Right ventricle myocardium inferior (tissue), 1 donor: ENCODE results near the gene CMTM3. TPM values are rescaled to one million over a fixed set of nuclear protein-coding genes. Genes with fewer than 3 reads are reported as not detected.
"Not testable (repeated sequence)": the region's sequence is repeated elsewhere in the genome, so short reads cannot be mapped to it uniquely, and the experiment has no call there.

Source experiments
- ATAC-seq: fragments of 200-7000 bp; cut with Tn5 transposase; one replicate; pipeline ENCODE4 v1.9.1; 2020; ENCODE audit warnings: mild to moderate bottlenecking, moderate library complexity
- DNase-seq: peaks from one replicate; pipeline ENCODE4 v3.0.0; 2021; ENCODE audit errors: missing footprints
- intact Hi-C: fragments of 100-400 bp; cut with DNase I; formaldehyde crosslinking; loops from one replicate; pipeline ENCODE4 v1.11.0; 2022
- long read RNA-seq: library from polyadenylated mRNA; unstranded; transcript quantifications from one replicate; pipeline ENCODE4 v2.0.0, GENCODE V29; 2021
- total RNA-seq: library from RNA; stranded (reverse); fragmentation: NEBNext Ultra II Directional; extraction: Animal tissue kit (Norgen Biotek cat#: 25700); gene quantifications from one replicate; pipeline ENCODE4 v1.2.1, GENCODE V29; 2021
- donor health status: DM: no; HTN: yes; CAD: no; lungs with severe emphysema.

CMTM3 gene
- 11.8 TPM for total RNA-seq
- long read RNA-seq, transcript CMTM3-214 (5 exons, 1,934 nt): major isoform, 8 of 9 reads
- long read RNA-seq, partial matches to known transcripts: 0 of 9 reads
- long read RNA-seq, other reads (novel, unspliced or antisense): 1 of 9 reads

DNA sequence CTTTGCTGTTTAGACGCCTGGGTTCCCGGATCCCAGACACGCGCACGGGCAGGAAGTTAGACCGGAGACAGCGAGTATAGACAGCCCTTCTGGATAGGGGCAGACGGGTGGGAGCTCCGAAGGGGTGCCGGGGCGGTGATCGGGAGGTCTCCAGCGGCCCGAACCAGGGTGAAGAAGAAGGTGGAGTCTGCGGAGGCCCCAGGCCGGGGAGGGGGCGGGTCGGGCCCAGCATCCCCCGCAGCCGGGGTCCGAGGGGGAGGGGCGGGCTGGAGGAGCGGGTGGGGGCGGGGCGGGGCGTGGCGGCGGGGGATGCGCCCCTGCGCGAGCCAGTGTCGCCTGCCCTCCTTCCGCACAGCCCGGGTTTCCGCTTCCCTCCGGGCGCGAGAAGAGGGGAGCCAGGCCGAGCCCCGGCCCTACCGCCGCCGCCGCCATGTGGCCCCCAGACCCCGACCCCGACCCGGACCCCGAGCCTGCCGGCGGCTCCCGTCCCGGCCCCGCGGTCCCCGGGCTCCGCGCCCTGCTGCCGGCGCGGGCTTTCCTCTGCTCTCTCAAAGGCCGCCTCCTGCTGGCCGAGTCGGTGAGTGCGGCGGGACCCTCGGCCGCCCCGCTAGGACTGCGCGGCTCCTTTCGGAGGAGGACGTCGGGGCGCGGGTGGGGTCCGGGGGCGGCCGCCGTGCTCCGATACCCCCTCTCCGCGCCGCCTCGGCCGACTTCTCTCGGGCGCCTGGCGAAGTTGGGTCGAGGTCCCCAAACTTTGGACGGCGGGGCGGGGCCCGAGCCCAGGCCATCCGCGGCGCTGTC, at the start of gene CMTM3:
Gene CMTM3, plus strand, starts transcription at position 329 of the 801 bp plus-strand sequence. Its CDS starts 102 bp downstream, at position 431.
- intact Hi-C loops: loop anchor here (2.0 to 5.0 kb wide), 4 partner anchors 52 to 263 kb away; partner anchors contain the start of gene CKLF
- ATAC-seq (peak; percentile 70), DNase-seq (peak; percentile 85)

DNA sequence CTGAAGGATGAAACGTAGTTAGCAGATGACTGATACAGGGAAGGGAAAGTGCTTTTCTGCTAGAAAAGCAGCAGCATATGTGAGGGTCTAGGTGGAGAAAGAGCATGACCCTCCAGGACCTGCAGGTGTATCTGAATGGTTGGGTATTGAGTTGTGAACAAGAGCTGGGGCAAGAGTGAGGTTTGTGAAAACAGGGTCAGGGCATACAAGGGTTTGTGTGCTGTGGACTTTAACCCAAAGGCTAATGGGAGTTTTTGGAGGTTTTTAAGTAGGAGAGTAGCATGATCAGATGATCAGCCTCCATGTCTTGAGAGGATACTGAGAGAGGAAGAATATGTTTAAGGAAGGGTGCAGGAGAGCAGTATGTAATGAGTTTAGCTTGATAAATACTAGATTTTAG, 44.4 kb upstream of the CMTM3 start:
- intact Hi-C loops: no loop called here

DNA sequence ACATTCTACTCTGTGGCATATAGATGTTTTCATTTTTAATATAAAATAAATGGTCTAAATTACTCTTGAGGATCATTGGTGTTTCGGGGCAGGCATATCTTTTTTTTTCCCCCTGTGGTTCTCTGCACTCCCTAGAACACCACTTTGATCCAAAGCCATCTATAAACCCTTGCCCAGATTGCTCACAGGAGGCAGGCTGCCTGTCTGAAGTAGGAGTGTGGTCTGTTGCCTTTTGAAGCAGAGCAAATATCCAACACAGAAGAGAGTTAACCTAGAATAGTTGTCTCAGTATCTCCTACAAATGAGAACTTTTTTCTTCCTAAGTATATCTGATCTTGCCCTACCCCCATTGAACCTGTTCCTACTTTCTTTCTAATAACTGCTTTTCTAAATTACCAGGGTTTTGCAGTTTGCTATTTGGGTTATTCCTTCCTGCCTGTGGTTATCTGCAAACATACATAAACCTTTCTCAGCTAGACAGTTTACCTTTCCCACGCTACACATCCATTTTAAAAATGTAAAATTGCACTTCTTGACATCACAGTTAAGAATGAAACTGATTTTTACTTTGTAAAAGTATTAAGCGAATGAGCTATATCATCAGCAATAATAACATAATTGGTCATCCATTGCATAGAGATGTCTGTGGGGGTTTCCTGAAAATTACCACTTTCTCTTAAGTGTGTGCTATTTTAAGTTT, 43.0 kb upstream of the CMTM3 start:
- ATAC-seq (no peak), DNase-seq (no peak)
- intact Hi-C loops: no loop called here

More for the DNA sequence above, 44.4 kb upstream of the CMTM3 start:
- no peak for ATAC-seq
- no peak for DNase-seq

DNA sequence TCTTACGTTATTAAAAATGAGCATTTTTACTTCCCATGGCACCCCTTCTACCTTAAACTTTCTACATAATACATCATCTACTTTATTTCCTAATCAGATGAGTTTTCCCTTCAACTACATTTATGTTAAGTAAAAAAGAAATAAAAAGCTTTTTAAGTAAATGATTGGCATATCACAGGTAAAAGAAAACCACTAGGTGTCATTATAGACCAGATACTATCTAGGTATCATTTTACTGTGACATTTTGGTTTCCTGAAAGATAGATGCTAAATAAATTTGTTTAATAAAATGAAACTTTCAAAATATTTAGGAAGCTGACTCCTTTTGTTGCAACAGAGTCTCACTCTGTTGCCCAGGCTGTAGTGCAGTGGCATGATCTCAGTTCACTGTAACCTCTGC, 42.1 kb upstream of the CMTM3 start:
- ATAC-seq: no peak
- intact Hi-C loops: no loop called here

DNA sequence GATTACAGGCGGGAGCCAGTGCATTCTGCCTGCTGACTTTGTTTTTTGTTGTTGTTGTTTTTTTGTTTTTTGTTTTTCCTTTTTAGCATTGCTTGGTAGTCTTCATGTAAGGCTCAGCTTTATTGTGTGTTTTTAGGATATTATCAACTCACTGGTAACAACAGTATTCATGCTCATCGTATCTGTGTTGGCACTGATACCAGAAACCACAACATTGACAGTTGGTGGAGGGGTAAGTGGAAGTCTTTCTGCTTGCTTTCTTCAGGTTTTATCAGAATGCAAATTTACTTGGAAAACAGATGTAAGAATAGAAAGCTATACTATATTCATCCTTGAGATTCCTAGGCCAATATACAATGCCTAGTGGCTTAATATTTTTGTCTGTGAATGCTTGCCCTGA, 41.5 kb upstream of the CMTM3 start:
- intact Hi-C loops: no loop called here
- no peak for ATAC-seq

More for the DNA sequence above, 42.1 kb upstream of the CMTM3 start:
- DNase-seq: no peak

DNA sequence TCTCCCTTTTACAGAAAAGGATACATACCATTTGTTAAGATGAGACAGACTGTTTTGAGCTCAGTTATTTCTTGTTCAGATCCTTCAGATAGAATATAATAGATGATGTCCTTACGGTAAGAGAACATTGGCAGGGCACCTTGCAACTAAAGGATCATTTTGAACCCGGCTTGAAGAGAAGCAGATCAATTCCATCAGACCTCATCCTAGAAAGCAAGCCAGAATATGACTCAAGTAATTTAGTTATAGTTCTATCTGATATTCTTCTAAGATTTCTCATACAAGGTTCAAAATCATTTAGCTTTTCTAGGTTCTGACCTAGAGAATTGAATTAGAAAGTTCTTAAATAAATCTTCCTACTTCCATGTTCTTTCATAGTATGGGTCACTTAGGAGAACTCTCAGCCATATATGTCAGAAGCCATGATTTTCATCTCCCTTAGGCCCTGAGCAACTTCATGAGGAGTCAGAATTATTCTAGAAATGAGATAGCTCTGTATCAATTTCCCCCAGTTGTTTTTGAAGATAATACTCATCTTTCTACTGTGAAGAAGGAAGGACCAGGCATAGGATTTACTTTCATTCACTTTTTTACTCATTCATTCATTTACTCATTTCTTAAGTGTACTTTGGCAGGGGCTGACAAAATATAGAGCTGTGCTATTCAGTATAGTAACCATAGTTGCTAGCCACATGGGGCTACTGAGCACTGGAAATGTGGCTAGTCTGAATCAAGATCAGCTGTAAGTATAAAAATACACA, 40.8 kb upstream of the CMTM3 start:
- ATAC-seq (no peak), DNase-seq (no peak)
- intact Hi-C loops: no loop called here

More for the DNA sequence above, 41.5 kb upstream of the CMTM3 start:
- DNase-seq: no peak

- DNase-seq (no peak), ATAC-seq (no peak)
- intact Hi-C loops: no loop called here
Measured at GRCh38 chr16:66566051-66566901, 38.2 kb upstream of the CMTM3 start, which contains the start of gene CMTM1. CMTM1 (plus strand) TSS chr16:66566439; CDS start chr16:66566514, 75 bp downstream.

DNA sequence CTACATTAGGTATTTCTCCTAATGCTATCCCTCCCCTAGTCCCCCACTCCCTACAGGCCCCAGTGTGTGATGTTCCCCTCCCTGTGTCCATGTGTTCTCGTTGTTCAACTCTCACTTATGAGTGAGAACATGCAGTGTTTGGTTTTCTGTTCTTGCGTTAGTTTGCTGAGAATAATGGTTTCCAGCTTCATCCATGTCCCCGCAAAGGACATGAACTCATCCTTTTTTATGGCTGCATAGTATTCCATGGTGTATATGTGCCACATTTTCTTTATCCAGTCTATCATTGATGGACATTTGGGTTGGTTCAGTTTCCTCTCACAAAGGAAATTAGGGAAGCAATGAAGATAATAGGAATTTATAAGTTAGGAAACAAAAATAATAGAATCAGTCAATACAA, 37.2 kb upstream of the CMTM3 start:
- intact Hi-C loops: not testable (repeated sequence)

DNA sequence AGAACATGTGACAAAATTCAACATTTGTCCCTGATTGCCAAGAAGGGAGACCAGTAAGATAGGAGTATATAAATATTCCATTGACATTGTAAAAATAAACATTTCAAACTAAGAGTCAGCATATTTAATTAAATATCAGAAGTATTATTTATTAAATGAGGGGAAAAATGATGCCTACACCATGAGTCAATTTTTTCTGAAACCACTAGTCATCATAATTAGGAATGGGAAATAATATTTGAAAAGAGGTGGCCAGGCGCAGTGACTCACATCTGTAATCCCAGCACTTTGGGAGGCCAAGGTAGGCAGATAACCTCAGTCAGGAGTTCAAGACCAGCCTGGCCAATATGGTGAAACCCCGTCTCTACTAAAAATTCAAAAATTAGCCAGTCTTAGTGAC, 36.1 kb upstream of the CMTM3 start:
- ATAC-seq (no peak), DNase-seq (no peak)
- intact Hi-C loops: no loop called here

More for the DNA sequence above, 37.2 kb upstream of the CMTM3 start:
- DNase-seq, ATAC-seq: not testable (repeated sequence)

DNA sequence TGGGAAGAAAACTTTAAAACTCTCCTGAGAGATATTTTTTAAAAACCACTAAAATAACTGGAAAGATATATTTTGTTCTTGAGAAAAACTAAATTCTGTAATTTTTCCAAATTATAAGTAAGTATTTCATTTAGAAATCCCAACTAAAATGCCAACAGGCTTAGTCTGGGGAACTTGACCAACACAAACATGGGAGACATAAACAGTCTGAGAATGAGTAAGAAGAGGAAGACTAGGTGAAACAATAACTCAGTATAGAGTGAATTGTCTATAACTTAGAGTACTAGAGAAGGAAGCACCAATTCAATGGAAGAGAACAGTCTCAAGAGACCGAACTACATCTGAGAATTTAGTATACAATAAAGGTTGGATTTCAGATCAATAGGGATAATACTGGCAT, 35.4 kb upstream of the CMTM3 start:
- DNase-seq (no peak), ATAC-seq (no peak)
- intact Hi-C loops: no loop called here

DNA sequence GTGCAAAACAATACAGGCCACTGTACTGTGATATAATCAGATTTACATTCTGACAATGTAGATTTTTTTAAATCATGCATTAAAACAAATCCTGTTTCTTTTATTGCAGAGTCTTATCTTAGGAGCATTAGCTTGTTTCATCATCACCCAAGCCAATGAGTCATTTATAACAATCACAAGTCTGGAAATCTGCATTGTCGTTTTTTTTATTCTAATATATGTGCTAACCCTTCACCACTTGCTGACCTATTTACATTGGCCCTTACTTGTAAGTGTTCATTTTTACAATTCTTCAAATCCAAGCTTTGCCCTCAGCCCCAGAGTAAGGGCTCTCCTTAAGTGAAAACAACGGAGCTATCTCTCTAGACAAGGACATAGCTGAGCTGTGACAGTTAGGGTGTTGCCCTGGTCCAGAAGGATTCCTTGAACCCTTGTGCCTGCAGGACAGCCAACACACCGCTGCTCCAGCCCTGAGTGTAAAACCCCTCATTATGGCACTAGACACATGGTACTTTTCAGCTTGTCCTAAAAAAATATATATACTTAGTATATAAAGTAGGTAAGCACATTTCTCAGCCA, 34.6 kb upstream of the CMTM3 start:
- ATAC-seq (no peak), DNase-seq (no peak)
- intact Hi-C loops: no loop called here

GRCh38 chr16:66572356-66572755, 32.1 kb upstream of the CMTM3 start:
- ATAC-seq (no peak), DNase-seq (no peak)
- intact Hi-C loops: no loop called here

- ATAC-seq (no peak), DNase-seq (no peak)
- intact Hi-C loops: no loop called here
Measured at GRCh38 chr16:66574081-66574480, 30.4 kb upstream of the CMTM3 start.

DNA sequence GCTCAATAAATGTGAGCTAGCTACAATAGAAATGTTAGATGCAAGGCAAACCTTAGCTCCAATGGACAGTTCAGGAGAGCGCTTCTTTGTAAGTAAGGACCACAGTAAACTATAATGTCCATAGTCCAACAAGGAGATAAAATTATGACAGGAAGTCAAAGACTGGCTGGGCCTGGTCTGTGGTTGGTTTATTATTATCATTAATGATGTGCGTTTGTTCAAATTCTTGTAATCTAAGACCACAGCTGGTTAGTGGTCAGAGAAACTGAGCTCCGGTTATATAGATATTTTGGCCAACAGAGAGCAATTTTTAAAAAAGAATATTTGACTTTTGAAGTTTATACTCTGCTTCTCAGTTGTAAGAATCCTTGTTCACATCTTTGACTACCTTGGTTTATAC, 30.0 kb upstream of the CMTM3 start:
- DNase-seq: no peak
- ATAC-seq: no peak
- intact Hi-C loops: no loop called here

- ATAC-seq: no peak
- DNase-seq: no peak
- intact Hi-C loops: no loop called here
Measured at GRCh38 chr16:66575060-66575459, 29.4 kb upstream of the CMTM3 start.

DNA sequence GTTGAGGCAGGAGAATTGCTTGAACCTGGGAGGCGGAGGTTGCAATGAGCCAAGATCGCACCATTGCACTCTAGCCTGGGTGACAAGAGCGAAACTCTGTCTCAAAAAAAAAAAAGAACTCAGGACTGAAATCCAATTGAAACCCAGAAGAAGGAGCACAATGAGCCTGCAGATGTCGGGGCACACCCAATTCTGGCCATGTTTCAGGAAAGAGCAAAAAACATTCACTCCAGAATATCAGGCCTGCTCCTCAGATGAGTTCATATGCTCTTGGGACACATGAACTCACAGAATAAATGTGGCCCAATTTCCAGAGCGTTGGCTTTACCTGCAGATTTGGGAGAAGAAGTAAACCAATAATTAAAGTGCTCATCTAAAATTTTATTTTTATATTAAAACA, 28.2 kb upstream of the CMTM3 start:
- no peak for ATAC-seq
- intact Hi-C loops: no loop called here
- DNase-seq: no peak

GRCh38 chr16:66578651-66579531, 25.6 kb upstream of the CMTM3 start, which contains the start of gene CMTM2:
CMTM2 (plus strand) TSS chr16:66579463; CDS start chr16:66579608, 145 bp downstream.
- DNase-seq: no peak

More at GRCh38 chr16:66578651-66579531, 25.6 kb upstream of the CMTM3 start, which contains the start of gene CMTM2:
- intact Hi-C loops: no loop called here
- no peak for ATAC-seq
